Common myeloid progenitor, CD34-positive (primary cell): ENCODE results near the gene UGT2A1.

Experiments
- CTCF ChIA-PET: fragments of 350-600 bp; sonication (Branson Sonifier 250); formaldehyde crosslinking; loops from one replicate; lab custom pipeline; 2021; ENCODE audit warnings: antibody characterized with exemption; lab: Charles Lee
- POLR2A ChIA-PET: fragments of 350-600 bp; sonication (Branson Sonifier 250); formaldehyde crosslinking; loops from one replicate; lab custom pipeline; 2021; ENCODE audit warnings: antibody characterized with exemption; lab: Charles Lee
- DNase-seq, 3 donors: peaks; one replicate each; pipeline versions ENCODE4 v3.0.0 to v3.0.0-alpha.2; 2013
- H3K27ac ChIP-seq, 2 experiments: 1 replicate in 1 of 2; 2 replicates in 1 of 2; pipeline ENCODE4 v1.7.0; 2013; ENCODE audit warnings: inconsistent platforms in 2 of 2, low read length in 2 of 2, mild to moderate bottlenecking in 2 of 2, low read depth in 1 of 2, moderate library complexity in 1 of 2; ENCODE audit not compliant: severe bottlenecking in 2 of 2, insufficient read depth in 1 of 2, poor library complexity in 1 of 2
- H3K27me3 ChIP-seq, 5 experiments: replicated peaks in 2 of 5; 1 replicate in 3 of 5; 2 replicates in 2 of 5; pipeline versions ENCODE4 v1.6.1 to v1.7.0; 2013; ENCODE audit warnings: low read length in 4 of 5, mild to moderate bottlenecking in 2 of 5, moderate library complexity in 2 of 5, inconsistent platforms in 1 of 5; ENCODE audit not compliant: insufficient read depth in 5 of 5, control insufficient read depth in 4 of 5
- H3K36me3 ChIP-seq, 4 experiments: 1 replicate in 2 of 4; 2 replicates in 2 of 4; pipeline versions ENCODE4 v1.6.1 to v1.7.0; 2013; ENCODE audit warnings: low read length in 3 of 4, control low read depth in 1 of 4, mild to moderate bottlenecking in 1 of 4; ENCODE audit not compliant: control insufficient read depth in 4 of 4, insufficient read depth in 4 of 4
- H3K4me1 ChIP-seq, 4 experiments: 1 replicate in 3 of 4; 2 replicates in 1 of 4; pipeline versions ENCODE4 v1.6.1 to v1.7.1; 2013; ENCODE audit warnings: low read length in 3 of 4, mild to moderate bottlenecking in 3 of 4, control low read depth in 1 of 4, inconsistent platforms in 1 of 4, moderate library complexity in 1 of 4; ENCODE audit not compliant: control insufficient read depth in 4 of 4, insufficient read depth in 4 of 4; ENCODE audit errors: control extremely low read depth in 1 of 4
- H3K4me3 ChIP-seq, 7 experiments: 1 replicate in 4 of 7; 2 replicates in 3 of 7; pipeline versions ENCODE4 v1.5.1 to v1.7.0; 2013; ENCODE audit warnings: mild to moderate bottlenecking in 7 of 7, low read length in 6 of 7, moderate library complexity in 6 of 7, inconsistent platforms in 2 of 7, low read depth in 2 of 7, control low read depth in 1 of 7; ENCODE audit not compliant: insufficient read depth in 4 of 7, control insufficient read depth in 1 of 7; ENCODE audit errors: extremely low read depth in 1 of 7
- H3K9me3 ChIP-seq, 5 experiments: 1 replicate in 4 of 5; 2 replicates in 1 of 5; pipeline versions ENCODE4 v1.6.1 to v1.7.1; 2013; ENCODE audit warnings: low read length in 4 of 5, mild to moderate bottlenecking in 2 of 5, inconsistent platforms in 1 of 5, low read depth in 1 of 5, moderate library complexity in 1 of 5; ENCODE audit not compliant: control insufficient read depth in 4 of 5, insufficient read depth in 2 of 5; ENCODE audit errors: control extremely low read depth in 1 of 5
- WGBS: methylation state at CpG from one replicate; pipeline ENCODE4 v1.1.5; 2013; ENCODE audit not compliant: insufficient coverage; 5-methylcytosine and 5-hydroxymethylcytosine counted together

The UGT2A1 gene

GRCh38 chr4:69642961-69643360 lies 10.1 kb downstream of the UGT2A1 start:
- no peaks in the 10 kb centered on the region for H3K27me3 ChIP-seq
- ChIA-PET POLR2A (no interaction called here), CTCF (no interaction called here)
- H3K9me3 ChIP-seq = no peaks in the 10 kb centered on the region
- WGBS = no CpG with 5 or more reads among the region's 2 CpGs
- no peak for DNase-seq
- H3K27ac ChIP-seq = no peak overlapping the region
- H3K4me1 ChIP-seq = no peaks in the 10 kb centered on the region
- no peak overlapping the region for H3K4me3 ChIP-seq
- no peaks in the 10 kb centered on the region for H3K36me3 ChIP-seq

- Histone ChIP-seq H3K9me3 (no peaks in the 10 kb centered on the region), H3K27me3 (no peaks in the 10 kb centered on the region), H3K4me3 (no peak overlapping the region), H3K36me3 (no peaks in the 10 kb centered on the region), H3K27ac (no peak overlapping the region), H3K4me1 (no peaks in the 10 kb centered on the region)
- ChIA-PET CTCF (no interaction called here), POLR2A (no interaction called here)
- DNase-seq = no peak
- no CpG with 5 or more reads among the region's 2 CpGs for whole genome bisulfite sequencing
Measured at GRCh38 chr4:69640289-69640688, 12.8 kb downstream of the UGT2A1 start.

- POLR2A ChIA-PET = no interaction called here
- no CpG with 5 or more reads among the region's 3 CpGs for WGBS
- H3K36me3 ChIP-seq = no peaks in the 10 kb centered on the region
- no peaks in the 10 kb centered on the region for H3K9me3 ChIP-seq
- H3K27ac ChIP-seq = no peak within 1 kb of the TSS
- H3K4me1 ChIP-seq = no peaks in the 10 kb centered on the region
- H3K27me3 ChIP-seq = no peaks in the 10 kb centered on the region
- no peak within 1 kb of the TSS for H3K4me3 ChIP-seq
- no peak for DNase-seq
- CTCF ChIA-PET = no interaction called here
Measured at GRCh38 chr4:69639542-69639941, 13.5 kb downstream of the UGT2A1 start, which contains the start of gene UGT2A2. Gene UGT2A2 (minus strand): TSS chr4:69639642. CDS start chr4:69639640, 2 bp downstream.

- peak; percentile 4 to 41 (median 39) for DNase-seq
- ChIA-PET CTCF (no interaction called here), POLR2A (no interaction called here)
- no peaks in the 10 kb centered on the region for H3K36me3 ChIP-seq
- H3K4me1 ChIP-seq = no peaks in the 10 kb centered on the region
- no peak overlapping the region for H3K27ac ChIP-seq
- H3K4me3 ChIP-seq = no peak overlapping the region
- H3K9me3 ChIP-seq = peaks cover 0 to 3% (median 0%) of the 10 kb centered on the region in 5 experiments
- WGBS = no CpG with 5 or more reads among the region's 6 CpGs
- no peaks in the 10 kb centered on the region for H3K27me3 ChIP-seq
Measured at GRCh38 chr4:69617083-69617694, 35.9 kb downstream of the UGT2A1 start.

GRCh38 chr4:69610484-69610883 lies 42.6 kb downstream of the UGT2A1 start:
- POLR2A ChIA-PET = no interaction called here
- CTCF ChIA-PET = no interaction called here
- WGBS = no CpG with 5 or more reads among the region's 1 CpG

GRCh38 chr4:69601065-69601464 lies 52.0 kb downstream of the UGT2A1 start:
- no peaks in the 10 kb centered on the region for H3K27me3 ChIP-seq
- DNase-seq = no peak
- no peaks in the 10 kb centered on the region for H3K36me3 ChIP-seq
- CTCF ChIA-PET = no interaction called here
- no peak overlapping the region for H3K4me3 ChIP-seq
- POLR2A ChIA-PET = no interaction called here
- H3K4me1 ChIP-seq = no peaks in the 10 kb centered on the region
- WGBS = 100% methylated on average over 2 of the region's 4 CpGs
- H3K27ac ChIP-seq = no peak overlapping the region
- H3K9me3 ChIP-seq = no peaks in the 10 kb centered on the region

More at GRCh38 chr4:69610484-69610883, 42.6 kb downstream of the UGT2A1 start:
- Histone ChIP-seq H3K36me3 (no peaks in the 10 kb centered on the region), H3K9me3 (peaks cover 0 to 3% (median 0%) of the 10 kb centered on the region in 5 experiments), H3K27me3 (no peaks in the 10 kb centered on the region), H3K4me1 (no peaks in the 10 kb centered on the region), H3K4me3 (no peak overlapping the region), H3K27ac (no peak overlapping the region)
- DNase-seq = no peak

GRCh38 chr4:69600013-69600412 lies 53.0 kb downstream of the UGT2A1 start:
- POLR2A ChIA-PET = no interaction called here
- no peak overlapping the region for H3K27ac ChIP-seq
- no peaks in the 10 kb centered on the region for H3K27me3 ChIP-seq
- no peaks in the 10 kb centered on the region for H3K36me3 ChIP-seq
- H3K4me3 ChIP-seq = no peak overlapping the region
- DNase-seq = no peak
- CTCF ChIA-PET = no interaction called here
- WGBS = 90% methylated on average over 2 of the region's 2 CpGs
- no peaks in the 10 kb centered on the region for H3K9me3 ChIP-seq
- no peaks in the 10 kb centered on the region for H3K4me1 ChIP-seq
